A549 (cell line): Measurements from ENCODE around the gene NEGR1.

ENCODE experiments used
- CEBPB ChIP-seq, 2 experiments: fragments of >200 bp in 1 of 2; sonication (Bioruptor Twin) in 1 of 2; formaldehyde crosslinking in 1 of 2; IDR thresholded peaks; 2 replicates each; pipeline ENCODE4 v1.6.1; 2012 to 2016
- CTCF ChIP-seq: fragments of >200 bp; sonication (Bioruptor Twin); formaldehyde crosslinking; IDR thresholded peaks from 3 replicates; pipeline ENCODE4 v1.5.1; 2016
- FOSL2 ChIP-seq, 2 experiments: fragments of 450-650 bp in 1 of 2; fragments of >200 bp in 1 of 2; sonication (Bioruptor Twin) in 1 of 2; formaldehyde crosslinking; IDR thresholded peaks; 2 replicates each; pipeline versions ENCODE4 v1.5.0 to v1.6.1; 2016 to 2020; ENCODE audit warnings: mild to moderate bottlenecking in 1 of 2, moderate library complexity in 1 of 2
- JUNB ChIP-seq: fragments of >200 bp; sonication (Bioruptor Twin); formaldehyde crosslinking; IDR thresholded peaks from 2 replicates; pipeline ENCODE4 v1.6.1; 2016
- KDM5A ChIP-seq: fragments of 200-600 bp; sonication (generic); IDR thresholded peaks from 2 replicates; pipeline ENCODE4 v1.6.1; 2016; ENCODE audit warnings: antibody characterized with exemption, mild to moderate bottlenecking
- MAX ChIP-seq: IDR thresholded peaks from 2 replicates; pipeline ENCODE4 v1.6.1; 2012
- POLR2A ChIP-seq: IDR thresholded peaks from 2 replicates; pipeline ENCODE4 v1.6.1; 2012; ENCODE audit warnings: mild to moderate bottlenecking, low read length
- RCOR1 ChIP-seq: fragments of 150-350 bp; IDR thresholded peaks from 2 replicates; pipeline ENCODE4 v1.6.1; 2014; ENCODE audit warnings: antibody characterized with exemption, low read length, low read depth
- REST ChIP-seq: fragments of 200-600 bp; sonication (generic); IDR thresholded peaks from 2 replicates; pipeline ENCODE4 v1.6.1; 2016; ENCODE audit warnings: antibody characterized with exemption, mild to moderate bottlenecking, moderate library complexity
- USF2 ChIP-seq: fragments of 450-650 bp; IDR thresholded peaks from 2 replicates; pipeline ENCODE4 v1.6.1; 2014; ENCODE audit warnings: antibody characterized with exemption
- ZFP36 ChIP-seq: fragments of 450-650 bp; IDR thresholded peaks from 2 replicates; pipeline ENCODE4 v1.6.1; 2014; ENCODE audit warnings: borderline replicate concordance; ENCODE audit not compliant: partially characterized antibody
- ZNF302 ChIP-seq: fragments of 250-450 bp; sonication (Bioruptor Pico); IDR thresholded peaks from 2 replicates; pipeline ENCODE4 v1.9.0; 2021; ENCODE audit warnings: inconsistent platforms, mild to moderate bottlenecking, moderate library complexity

GRCh38 chr1:71393301-71393700, 889.0 kb downstream of the NEGR1 start:
- TF ChIP-seq MAX (no peak), CTCF (no peak), KDM5A (no peak), ZNF302 (CRISPR knock-in tag) (no peak), JUNB (no peak), POLR2A (no peak), ZFP36 (no peak), REST (no peak), RCOR1 (no peak), CEBPB (IDR thresholded peaks at IDR 0.05) (no peak), USF2 (no peak), FOSL2 (IDR thresholded peaks at IDR 0.05) (no peak), FOSL2 (CRISPR knock-in tag; IDR thresholded peaks at IDR 0.05) (no peak)
